Subcutaneous adipose tissue (tissue), 4 donors: Measurements from ENCODE around the gene METTL6. TPM values are rescaled to one million over a fixed set of nuclear protein-coding genes. Genes with fewer than 3 reads are reported as not detected.

Experiments
- CTCF ChIP-seq: fragments of 450-650 bp; IDR thresholded peaks from one replicate; pipeline ENCODE4 v1.5.1; 2016; ENCODE audit warnings: low read depth, mild to moderate bottlenecking, control low read depth, antibody characterized with exemption, moderate library complexity
- total RNA-seq, 4 donors: library from RNA; depleted of rRNA; stranded (reverse); fragments of >200 nt; gene quantifications; one replicate each; pipeline ENCODE4 v1.1.0, GENCODE V29; 2016

The METTL6 gene
- total RNA-seq, 4 donors from 2014 or later: 6.0 to 15.8 (median 13.1) TPM

DNA sequence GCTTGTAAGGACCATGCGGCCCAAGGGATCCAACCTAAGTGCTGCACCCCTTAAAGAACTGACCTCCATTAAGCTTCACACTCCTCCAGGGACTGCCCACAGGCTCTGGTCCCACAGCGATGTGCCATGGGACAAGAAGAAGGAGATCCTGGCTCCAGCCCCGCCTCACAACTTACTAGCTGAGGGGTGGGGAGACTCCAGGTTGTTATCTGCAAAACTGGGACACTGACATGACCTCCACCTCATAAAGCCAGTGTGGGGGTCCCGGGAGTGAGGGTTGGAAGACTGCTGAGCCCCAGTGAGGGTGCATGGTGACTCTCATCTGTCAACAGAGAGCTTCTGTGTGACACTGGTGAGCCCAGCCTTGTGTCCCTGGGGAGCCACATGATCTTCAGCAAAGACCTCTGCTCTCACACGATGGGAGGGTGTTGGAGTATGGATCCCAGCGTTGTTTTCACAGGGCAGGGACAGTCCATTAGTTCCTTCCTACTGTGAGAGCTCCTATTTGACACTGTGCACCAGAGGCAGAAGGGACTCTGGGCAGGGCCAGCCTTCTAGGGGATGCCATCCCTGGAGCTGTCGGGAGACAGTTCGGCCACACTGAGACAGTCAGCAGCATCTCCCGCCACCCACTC lies 26.8 kb upstream of the METTL6 start:
- TF ChIP-seq CTCF: no peak

GRCh38 chr3:15453501-15453900 lies 26.2 kb upstream of the METTL6 start:
- TF ChIP-seq CTCF: no peak

- TF ChIP-seq CTCF: no peak
These were observed 25.6 kb upstream of the METTL6 start for GRCh38 chr3:15452961-15453360.

DNA sequence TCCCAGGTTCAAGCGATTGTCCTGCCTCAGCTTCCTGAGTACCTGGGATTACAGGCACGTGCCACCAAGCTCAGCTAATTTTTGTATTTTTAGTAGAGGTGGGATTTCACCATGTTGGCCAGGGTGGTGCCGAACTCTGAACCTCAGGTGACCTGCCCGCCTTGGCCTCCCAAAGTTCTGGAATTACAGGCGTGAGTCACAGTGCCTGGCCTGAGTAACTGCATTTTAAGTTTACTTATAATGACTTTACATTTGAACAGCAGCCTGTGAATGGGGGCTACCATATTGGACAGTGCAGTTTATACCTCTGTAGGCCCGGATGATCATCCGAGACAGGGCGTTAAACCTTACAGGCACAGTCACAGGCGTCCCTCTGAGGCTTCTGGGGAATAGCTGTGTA lies 24.8 kb upstream of the METTL6 start:
- TF ChIP-seq CTCF: no peak

DNA sequence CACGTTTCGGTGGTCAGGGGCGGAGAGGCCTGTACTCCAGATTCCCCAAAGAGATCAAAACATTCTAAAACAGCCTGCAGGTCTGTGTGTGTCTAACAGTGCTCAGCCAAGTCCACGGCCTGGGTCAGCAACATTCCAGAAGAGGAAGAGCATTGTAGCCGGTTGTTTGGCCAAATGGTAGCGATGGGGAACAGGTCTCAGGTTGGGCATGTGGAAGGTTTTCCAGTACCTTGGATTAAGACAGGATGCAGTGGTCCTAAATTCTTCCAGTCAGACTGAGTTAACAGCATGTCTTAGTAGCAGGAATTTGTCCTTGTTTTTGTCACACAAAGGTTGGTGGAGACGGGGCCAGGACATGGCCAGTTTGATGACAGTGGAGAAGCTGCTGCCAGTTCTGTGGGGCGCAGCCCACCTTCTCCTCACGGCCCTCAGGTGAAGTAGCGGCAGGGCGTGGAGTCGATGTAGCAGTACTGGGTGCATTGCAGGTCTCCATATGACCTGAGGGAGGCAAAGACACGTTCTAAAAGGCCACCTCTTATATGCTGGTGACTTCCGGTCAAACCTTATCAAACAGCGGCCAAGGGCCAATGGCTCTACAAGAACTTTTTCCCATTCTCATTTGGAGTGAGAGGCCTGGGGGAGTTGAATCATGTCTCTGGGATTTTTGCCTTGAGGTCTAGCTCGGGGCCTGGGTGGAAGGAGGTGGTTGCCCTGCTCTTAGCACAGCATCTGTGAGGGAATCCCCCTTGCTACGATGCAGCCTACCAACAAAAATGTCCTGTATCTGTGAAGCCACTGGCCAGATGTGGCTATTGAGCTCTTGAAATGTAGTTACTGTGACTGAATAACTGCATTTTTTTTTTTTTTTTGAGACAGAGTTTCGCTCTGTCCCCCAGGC lies 24.1 kb upstream of the METTL6 start:
- TF ChIP-seq CTCF: no peak

DNA sequence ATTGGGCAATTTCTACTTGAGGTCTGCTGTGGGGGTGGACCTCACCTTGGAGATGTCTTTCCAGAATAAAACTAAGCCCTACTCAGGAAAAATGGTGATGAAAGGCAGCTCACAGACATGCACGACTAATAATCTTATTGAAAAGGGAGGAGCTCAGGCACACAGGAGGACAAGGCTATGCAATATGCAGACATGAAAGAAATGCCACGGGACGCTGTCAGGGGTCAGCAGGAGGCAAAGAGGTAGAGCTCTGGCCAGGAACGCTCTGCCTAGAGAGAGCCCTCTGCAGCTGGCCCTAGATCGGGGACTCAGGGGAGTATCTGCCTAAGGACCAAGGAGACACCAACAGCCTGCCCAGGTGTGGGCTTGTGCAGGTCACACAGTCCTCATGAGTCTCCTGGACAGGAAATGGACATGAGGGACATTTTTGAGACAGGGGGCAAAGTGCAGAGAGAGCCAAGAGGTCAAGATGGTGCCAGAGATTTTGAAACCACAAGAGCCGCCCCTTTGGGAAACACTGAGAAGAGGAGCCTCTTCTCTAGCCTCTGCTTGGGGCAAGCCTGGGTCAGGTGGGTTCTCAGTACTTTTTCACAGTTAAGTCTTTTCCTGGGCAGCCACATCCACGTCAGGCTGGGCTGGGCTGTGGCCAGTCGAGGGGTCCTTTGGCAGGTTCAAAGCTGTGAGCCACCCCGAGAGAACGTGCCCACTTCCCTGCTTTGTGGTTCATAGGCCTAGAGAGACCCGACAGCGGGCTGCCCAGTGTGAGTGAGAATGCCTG lies 23.3 kb upstream of the METTL6 start:
- no peak for TF ChIP-seq CTCF
